Peyer's patch (tissue), 4 donors: ENCODE data around the gene USP1. TPM values are rescaled to one million over a fixed set of nuclear protein-coding genes. Genes with fewer than 3 reads are reported as not detected.

Experiments used
- DNase-seq, 3 donors: peaks; one replicate each; pipeline ENCODE4 v3.0.0-alpha.2; 2017 to 2019
- H3K27ac ChIP-seq, 4 donors: fragments of 200-600 bp; sonication (generic); one replicate each; pipeline ENCODE4 v1.5.1; 2016 to 2019
- H3K27me3 ChIP-seq, 2 donors: fragments of 200-600 bp; sonication (generic); one replicate each; pipeline ENCODE4 v1.5.1; 2019
- H3K36me3 ChIP-seq, 3 donors: fragments of 200-600 bp; sonication (generic); one replicate each; pipeline ENCODE4 v1.5.1; 2016 to 2019
- H3K4me1 ChIP-seq, 4 donors: fragments of 200-600 bp; sonication (generic); one replicate each; pipeline ENCODE4 v1.5.1; 2016 to 2019
- H3K4me3 ChIP-seq, 4 donors: fragments of 200-600 bp; sonication (generic); 1 replicate in 3 of 4; 2 replicates in 1 of 4; pipeline ENCODE4 v1.5.1; 2016 to 2019; ENCODE audit warnings: mild to moderate bottlenecking in 1 of 4
- H3K9me3 ChIP-seq, 4 donors: fragments of 200-600 bp; sonication (generic); one replicate each; pipeline ENCODE4 v1.5.1; 2016 to 2019; ENCODE audit warnings: mild to moderate bottlenecking in 1 of 4
- POLR2A ChIP-seq, 2 donors: fragments of 450-650 bp; IDR thresholded peaks; one replicate each; pipeline ENCODE4 v1.5.1; 2017; ENCODE audit warnings: antibody characterized with exemption in 2 of 2, mild to moderate bottlenecking in 2 of 2, moderate library complexity in 2 of 2
- total RNA-seq, 4 donors: library from RNA; depleted of rRNA; stranded (reverse); fragments of >200 nt; gene quantifications; one replicate each; pipeline ENCODE4 v1.1.0, GENCODE V29; 2016
- TF ChIP-seq, protein P1 (sequence below), 6 experiments: fragments of 450-650 bp in 4 of 6; fragments of 200-600 bp in 2 of 6; sonication (generic) in 1 of 6; IDR thresholded peaks; one replicate each; pipeline ENCODE4 v1.5.1; 2017 to 2019; ENCODE audit warnings: antibody characterized with exemption in 6 of 6, mild to moderate bottlenecking in 3 of 6, moderate library complexity in 1 of 6

USP1 gene
- total RNA-seq, 4 donors from 2014 or later = 13.8 to 23.9 (median 20.6) TPM

DNA sequence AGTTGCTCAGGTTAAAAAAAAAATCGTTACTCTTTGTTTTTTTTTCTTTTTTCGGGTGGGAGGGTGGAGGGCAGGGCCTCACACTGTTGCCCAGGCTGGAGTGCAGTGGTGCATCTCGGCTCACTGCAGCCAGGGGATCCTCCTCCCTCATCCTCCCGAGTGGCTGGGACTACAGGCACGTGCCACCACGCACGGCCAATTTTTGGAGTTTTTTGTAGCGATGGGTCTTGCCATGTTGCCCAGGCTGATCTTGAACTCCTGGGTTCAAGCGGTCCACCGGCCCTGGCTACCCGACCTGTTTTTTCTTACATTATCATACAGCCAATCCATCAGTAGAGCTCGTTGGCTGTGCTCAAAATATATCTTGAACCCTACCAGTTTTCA lies 2.2 kb upstream of the USP1 start:
- no peaks in the 10 kb centered on the region for H3K36me3 ChIP-seq
- H3K4me3 ChIP-seq = no peak overlapping the region
- no peaks in the 10 kb centered on the region for H3K9me3 ChIP-seq
- H3K27me3 ChIP-seq = no peaks in the 10 kb centered on the region
- H3K27ac ChIP-seq = no peak overlapping the region
- DNase-seq = no peak
- TF ChIP-seq POLR2A (IDR thresholded peaks at IDR 0.05) = no peak
- TF ChIP-seq, protein P1, sequence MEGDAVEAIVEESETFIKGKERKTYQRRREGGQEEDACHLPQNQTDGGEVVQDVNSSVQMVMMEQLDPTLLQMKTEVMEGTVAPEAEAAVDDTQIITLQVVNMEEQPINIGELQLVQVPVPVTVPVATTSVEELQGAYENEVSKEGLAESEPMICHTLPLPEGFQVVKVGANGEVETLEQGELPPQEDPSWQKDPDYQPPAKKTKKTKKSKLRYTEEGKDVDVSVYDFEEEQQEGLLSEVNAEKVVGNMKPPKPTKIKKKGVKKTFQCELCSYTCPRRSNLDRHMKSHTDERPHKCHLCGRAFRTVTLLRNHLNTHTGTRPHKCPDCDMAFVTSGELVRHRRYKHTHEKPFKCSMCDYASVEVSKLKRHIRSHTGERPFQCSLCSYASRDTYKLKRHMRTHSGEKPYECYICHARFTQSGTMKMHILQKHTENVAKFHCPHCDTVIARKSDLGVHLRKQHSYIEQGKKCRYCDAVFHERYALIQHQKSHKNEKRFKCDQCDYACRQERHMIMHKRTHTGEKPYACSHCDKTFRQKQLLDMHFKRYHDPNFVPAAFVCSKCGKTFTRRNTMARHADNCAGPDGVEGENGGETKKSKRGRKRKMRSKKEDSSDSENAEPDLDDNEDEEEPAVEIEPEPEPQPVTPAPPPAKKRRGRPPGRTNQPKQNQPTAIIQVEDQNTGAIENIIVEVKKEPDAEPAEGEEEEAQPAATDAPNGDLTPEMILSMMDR (IDR thresholded peaks at IDR 0.05) = no peak
- peaks cover 0 to 19% (median 5%) of the 10 kb centered on the region in 4 donors for H3K4me1 ChIP-seq

DNA sequence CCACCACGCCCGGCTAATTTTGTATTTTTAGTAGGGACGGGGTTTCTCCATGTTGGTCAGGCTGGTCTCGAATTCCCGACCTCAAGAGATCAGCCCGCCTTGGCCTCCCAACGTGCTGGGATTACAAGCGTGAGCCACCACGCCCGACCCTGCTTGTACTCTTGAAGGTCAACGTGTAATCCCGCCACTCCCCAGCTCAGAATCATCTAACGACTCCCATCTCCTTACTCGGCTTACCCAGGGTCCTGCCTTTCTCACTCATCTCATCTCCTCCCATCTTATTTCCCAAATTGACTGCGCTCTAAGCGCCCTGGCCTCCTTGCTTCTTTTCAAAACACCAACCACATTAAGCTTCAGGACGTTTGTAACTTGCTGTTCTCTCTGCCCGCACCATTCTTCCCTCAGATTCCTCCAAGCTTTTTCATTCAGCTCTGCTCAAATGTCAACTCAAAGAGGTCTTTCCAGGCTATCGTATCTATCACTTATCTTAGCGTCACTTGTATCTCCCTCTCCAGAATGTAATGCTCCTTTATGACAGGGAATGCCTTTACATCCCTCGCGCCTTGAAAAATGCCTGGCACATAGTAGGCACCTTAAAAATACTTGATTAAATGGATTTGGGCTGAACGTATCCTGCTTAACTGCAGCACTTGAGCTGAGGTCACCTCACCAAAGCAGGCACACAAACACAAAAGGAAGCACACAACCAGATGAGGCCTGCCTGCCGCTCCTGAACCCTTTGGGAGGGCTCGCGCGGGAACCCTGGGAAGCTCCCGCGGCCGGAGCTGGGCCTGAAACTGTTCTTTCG lies 1.4 kb upstream of the USP1 start:
- H3K27me3 ChIP-seq = no peaks in the 10 kb centered on the region
- TF ChIP-seq, protein P1 (IDR thresholded peaks at IDR 0.05) = no peak
- TF ChIP-seq POLR2A (IDR thresholded peaks at IDR 0.05) = no peak
- peaks cover 0 to 24% (median 5%) of the 10 kb centered on the region in 4 donors for H3K4me1 ChIP-seq
- peak in 1 of 3 donors; percentile 52 for DNase-seq
- no peaks in the 10 kb centered on the region for H3K36me3 ChIP-seq
- peak overlapping the region; percentile 96 to 99 (median 97) for H3K27ac ChIP-seq
- no peaks in the 10 kb centered on the region for H3K9me3 ChIP-seq
- peak overlapping the region; percentile 81 to 96 (median 88) for H3K4me3 ChIP-seq

DNA sequence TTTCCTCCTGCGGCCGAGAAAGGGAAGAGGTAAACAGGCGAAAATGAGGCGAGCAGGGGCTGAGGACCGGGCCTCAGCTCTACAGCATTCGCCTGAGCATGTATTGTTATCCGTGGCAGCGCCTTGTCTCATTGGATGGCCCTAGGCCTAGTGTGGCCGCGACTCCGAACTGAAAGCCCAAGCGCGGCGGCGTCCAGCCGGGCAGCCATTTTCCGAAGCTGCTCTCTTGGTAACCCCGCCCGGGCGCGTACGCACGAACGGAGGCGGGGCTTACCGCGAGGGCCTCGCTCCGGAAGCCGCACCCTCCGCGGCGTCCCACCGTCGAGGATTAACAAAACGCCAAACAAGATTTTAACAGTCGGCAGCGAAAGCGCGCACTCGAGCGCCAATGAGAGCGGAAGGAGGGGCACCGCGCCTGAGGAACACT lies 797 bp upstream of the USP1 start:
- Histone ChIP-seq H3K36me3 (no peaks in the 10 kb centered on the region), H3K4me3 (peak overlapping the region; percentile 81 to 96 (median 88))
- peak; percentile 96 to 99 (median 97) for DNase-seq

DNA sequence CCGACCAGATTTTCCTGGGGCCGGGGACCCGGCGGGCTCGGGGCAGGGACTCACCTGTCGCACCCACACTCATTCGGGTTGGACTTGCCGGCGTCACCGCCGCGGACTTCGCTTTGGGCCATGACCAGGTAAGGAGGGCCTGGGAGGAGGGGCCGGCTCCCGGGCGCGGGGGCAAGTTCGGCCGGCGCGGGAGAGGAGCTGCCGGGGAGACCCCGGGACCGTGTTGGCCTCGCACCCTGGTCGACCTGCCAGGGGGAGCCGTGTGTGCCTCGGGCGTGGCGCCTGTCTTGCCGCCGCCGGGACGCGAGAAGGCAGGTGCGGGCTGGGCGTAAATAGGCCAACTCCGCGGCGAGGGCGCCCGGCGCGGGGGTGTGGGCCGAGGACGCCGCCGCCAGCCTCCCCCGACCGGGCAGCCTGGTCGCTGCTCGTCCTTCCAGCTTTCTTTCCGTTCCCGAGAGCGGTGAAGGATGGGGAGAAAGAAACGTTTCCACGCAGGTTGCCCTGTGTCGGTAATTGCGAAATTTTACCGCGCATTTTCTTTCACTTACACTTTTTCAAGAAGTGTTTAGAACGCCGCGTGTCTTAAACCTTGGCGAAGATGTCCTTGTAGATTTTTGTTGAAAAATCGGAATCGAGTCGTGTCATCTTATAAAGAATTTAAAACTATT lies 558 bp downstream of the USP1 start:
- TF ChIP-seq POLR2A (IDR thresholded peaks at IDR 0.05) = peak in 1 of 2 donors; percentile 19
- TF ChIP-seq, protein P1 (IDR thresholded peaks at IDR 0.05) = no peak
- DNase-seq = peak in 2 of 3 donors; percentile 74 to 83

More for the DNA sequence above, 797 bp upstream of the USP1 start:
- peak; percentile 94 to 96 for TF ChIP-seq POLR2A (IDR thresholded peaks at IDR 0.05)
- TF ChIP-seq, protein P1 (IDR thresholded peaks at IDR 0.05) = no peak
- peak overlapping the region; percentile 96 to 99 (median 97) for H3K27ac ChIP-seq
- H3K4me1 ChIP-seq = peaks cover 0 to 24% (median 5%) of the 10 kb centered on the region in 4 donors
- H3K27me3 ChIP-seq = no peaks in the 10 kb centered on the region
- no peaks in the 10 kb centered on the region for H3K9me3 ChIP-seq

DNA sequence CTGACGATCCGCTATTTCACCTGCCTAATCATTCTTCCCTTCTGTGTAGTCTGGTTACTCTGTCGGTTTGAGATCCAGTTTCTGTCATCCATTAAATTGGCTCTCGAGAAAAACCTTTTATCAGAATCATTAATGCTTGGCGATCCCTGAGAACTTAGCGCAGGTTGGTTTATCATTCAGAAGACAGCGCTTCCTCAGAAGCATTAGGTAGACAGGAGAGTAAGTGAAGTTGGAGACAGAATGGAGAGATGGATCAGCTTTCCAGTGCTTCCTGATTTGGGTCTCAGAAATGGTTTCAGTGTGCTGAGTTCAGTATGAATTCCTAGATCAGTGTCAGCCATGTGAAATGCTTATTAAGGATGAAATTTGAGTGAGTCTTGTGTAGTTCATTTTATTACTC lies 1.3 kb downstream of the USP1 start:
- H3K27ac ChIP-seq = peak overlapping the region; percentile 96 to 99 (median 97)
- H3K4me1 ChIP-seq = peaks cover 0 to 24% (median 5%) of the 10 kb centered on the region in 4 donors
- no peaks in the 10 kb centered on the region for H3K27me3 ChIP-seq
- H3K9me3 ChIP-seq = no peaks in the 10 kb centered on the region
- H3K36me3 ChIP-seq = peaks cover 0 to 18% (median 0%) of the 10 kb centered on the region in 3 donors
- peak overlapping the region; percentile 81 to 96 (median 88) for H3K4me3 ChIP-seq
- no peak for TF ChIP-seq POLR2A (IDR thresholded peaks at IDR 0.05)
- TF ChIP-seq, protein P1 (IDR thresholded peaks at IDR 0.05) = no peak
- DNase-seq = no peak

More for the DNA sequence above, 558 bp downstream of the USP1 start:
- Histone ChIP-seq H3K27ac (peak overlapping the region; percentile 96 to 99 (median 97)), H3K36me3 (peaks cover 0 to 11% (median 0%) of the 10 kb centered on the region in 3 donors), H3K4me3 (peak overlapping the region; percentile 81 to 96 (median 88)), H3K9me3 (no peaks in the 10 kb centered on the region), H3K27me3 (no peaks in the 10 kb centered on the region), H3K4me1 (peaks cover 0 to 24% (median 5%) of the 10 kb centered on the region in 4 donors)
